ENCODE data around the gene MAP1LC3A. TPM values are rescaled to one million over a fixed set of nuclear protein-coding genes. Genes with fewer than 3 reads are reported as not detected.
"Not testable (repeated sequence)": the region's sequence is repeated elsewhere in the genome, so short reads cannot be mapped to it uniquely, and the experiment has no call there.

Gene MAP1LC3A
- total RNA-seq, 1 donor from 2014 or later: 5.5 TPM

GRCh38 chr20:34512266-34512954 lies 46.1 kb upstream of the MAP1LC3A start:
- no peak overlapping the region for H3K4me3 Mint-ChIP-seq
- H3K27ac ChIP-seq: peak overlapping the region; percentile 42

GRCh38 chr20:34512955-34513419 lies 45.5 kb upstream of the MAP1LC3A start:
- Histone ChIP-seq H3K79me2 (ENCODE audit: low read depth) (peaks cover 15% of the 10 kb centered on the region), H3K27me3 (no peaks in the 10 kb centered on the region), H3K27ac (no peak overlapping the region), H3K4me1 (peaks cover 3% of the 10 kb centered on the region), H3K4me3 (no peak overlapping the region), H4K20me1 (ENCODE audit: low read depth) (peaks cover 12% of the 10 kb centered on the region), H2AFZ (replicated peaks) (no peak overlapping the region), H3K9me3 (ENCODE audit: low read depth) (no peaks in the 10 kb centered on the region), H3K4me2 (no peak overlapping the region), H3F3A (ENCODE audit: low read depth) (peaks cover 26% of the 10 kb centered on the region), H3K36me3 (no peaks in the 10 kb centered on the region), H3K9ac (no peak overlapping the region)
- H3K4me1 Mint-ChIP-seq: peaks cover 28% of the 10 kb centered on the region
- H3K27me3 Mint-ChIP-seq (ENCODE audit: insufficient read depth, low read depth): peaks cover 3% of the 10 kb centered on the region
- no peak overlapping the region for H3K4me3 Mint-ChIP-seq
- H3K9me3 Mint-ChIP-seq: peaks cover 2% of the 10 kb centered on the region
- DNase-seq (ENCODE audit: low spot score): no peak
- no peak overlapping the region for H3K27ac Mint-ChIP-seq
- peaks cover 5% of the 10 kb centered on the region for H3K36me3 Mint-ChIP-seq
- TF ChIP-seq EZH2 (IDR thresholded peaks at IDR 0.05) (no peak), CTCF (IDR thresholded peaks at IDR 0.05) (no peak)

More at GRCh38 chr20:34512266-34512954, 46.1 kb upstream of the MAP1LC3A start:
- no peaks in the 10 kb centered on the region for H3K27me3 ChIP-seq
- peaks cover 8% of the 10 kb centered on the region for H4K20me1 ChIP-seq (ENCODE audit: low read depth)
- H3K9me3 ChIP-seq (ENCODE audit: low read depth): no peaks in the 10 kb centered on the region
- H2AFZ ChIP-seq (replicated peaks): no peak overlapping the region
- Mint-ChIP-seq H3K27me3 (ENCODE audit: insufficient read depth, low read depth) (peaks cover 3% of the 10 kb centered on the region), H3K4me1 (peaks cover 24% of the 10 kb centered on the region), H3K36me3 (peaks cover 5% of the 10 kb centered on the region), H3K9me3 (peaks cover 2% of the 10 kb centered on the region), H3K27ac (no peak overlapping the region)
- no peak for DNase-seq (ENCODE audit: low spot score)
- peaks cover 9% of the 10 kb centered on the region for H3K79me2 ChIP-seq (ENCODE audit: low read depth)
- H3K4me1 ChIP-seq: peaks cover 3% of the 10 kb centered on the region
- H3F3A ChIP-seq (ENCODE audit: low read depth): peaks cover 26% of the 10 kb centered on the region
- H3K4me3 ChIP-seq: no peak overlapping the region
- peaks cover 4% of the 10 kb centered on the region for H3K36me3 ChIP-seq
- no peak overlapping the region for H3K4me2 ChIP-seq
- no peak overlapping the region for H3K9ac ChIP-seq
- TF ChIP-seq CTCF (IDR thresholded peaks at IDR 0.05) (no peak), EZH2 (IDR thresholded peaks at IDR 0.05) (no peak), EZH2phosphoT487 (IDR thresholded peaks at IDR 0.05) (no peak)

- H3K4me2 ChIP-seq, H3K27ac Mint-ChIP-seq: not testable (repeated sequence)
These were observed 44.5 kb upstream of the MAP1LC3A start for GRCh38 chr20:34514034-34514433.

GRCh38 chr20:34514897-34515483 lies 43.5 kb upstream of the MAP1LC3A start:
- peaks cover 2% of the 10 kb centered on the region for H3K9me3 Mint-ChIP-seq
- Histone ChIP-seq H2AFZ (replicated peaks) (no peak overlapping the region), H3F3A (ENCODE audit: low read depth) (peaks cover 26% of the 10 kb centered on the region), H4K20me1 (ENCODE audit: low read depth) (peaks cover 23% of the 10 kb centered on the region), H3K27ac (peak overlapping the region; percentile 84), H3K79me2 (ENCODE audit: low read depth) (peaks cover 35% of the 10 kb centered on the region), H3K4me1 (peaks cover 3% of the 10 kb centered on the region), H3K27me3 (no peaks in the 10 kb centered on the region), H3K4me2 (peak overlapping the region; percentile 82), H3K9ac (peak overlapping the region; percentile 28), H3K9me3 (ENCODE audit: low read depth) (no peaks in the 10 kb centered on the region), H3K36me3 (no peaks in the 10 kb centered on the region), H3K4me3 (peak overlapping the region; percentile 79)
- TF ChIP-seq EZH2 (IDR thresholded peaks at IDR 0.05): no peak
- peaks cover 8% of the 10 kb centered on the region for H3K36me3 Mint-ChIP-seq
- H3K4me3 Mint-ChIP-seq: peak overlapping the region; percentile 99
- H3K4me1 Mint-ChIP-seq: peaks cover 33% of the 10 kb centered on the region
- peaks cover 3% of the 10 kb centered on the region for H3K27me3 Mint-ChIP-seq (ENCODE audit: insufficient read depth, low read depth)
- peak overlapping the region; percentile 99 for H3K27ac Mint-ChIP-seq
- DNase-seq (ENCODE audit: low spot score): no peak

More at GRCh38 chr20:34514034-34514433, 44.5 kb upstream of the MAP1LC3A start:
- H3K4me3 ChIP-seq; H3K9me3 Mint-ChIP-seq; H3K4me1 ChIP-seq; H3K9ac ChIP-seq; H3K36me3 Mint-ChIP-seq; H3K27me3 Mint-ChIP-seq (ENCODE audit: insufficient read depth, low read depth); DNase-seq (ENCODE audit: low spot score); H3K9me3 ChIP-seq (ENCODE audit: low read depth); H3K27me3 ChIP-seq; H2AFZ ChIP-seq (replicated peaks); H3K36me3 ChIP-seq; H3K27ac ChIP-seq: not testable (repeated sequence)
- Mint-ChIP-seq H3K4me3 (peak overlapping the region; percentile 64), H3K4me1 (peaks cover 33% of the 10 kb centered on the region)
- H4K20me1 ChIP-seq (ENCODE audit: low read depth): peaks cover 19% of the 10 kb centered on the region
- H3K79me2 ChIP-seq (ENCODE audit: low read depth): peaks cover 25% of the 10 kb centered on the region
- H3F3A ChIP-seq (ENCODE audit: low read depth): peaks cover 26% of the 10 kb centered on the region

Measured in neural progenitor cell (in vitro differentiated cells).